AG04450 (cell line): ENCODE results near the gene PPM1N. TPM values are rescaled to one million over a fixed set of nuclear protein-coding genes. Genes with fewer than 3 reads are reported as not detected.

Experiments used
- CTCF ChIA-PET: fragments of 300-600, 350-600 bp; formaldehyde crosslinking; extraction: SDS; loops from one replicate; lab custom pipeline; 2022; ENCODE audit warnings: antibody characterized with exemption, inconsistent platforms; lab: Charles Lee
- POLR2A ChIA-PET: fragments of 350-600 bp; formaldehyde crosslinking; extraction: SDS; loops from one replicate; lab custom pipeline; 2021; ENCODE audit warnings: antibody characterized with exemption, inconsistent platforms; lab: Yijun Ruan, JAX
- DNase-seq: peaks from one replicate; pipeline ENCODE4 v3.0.0-alpha.2; 2011; ENCODE audit warnings: low read depth, low spot score
- H3K27ac ChIP-seq: one replicate; pipeline ENCODE4 v1.5.1; 2012; ENCODE audit warnings: low read depth, low read length, control low read depth
- H3K27me3 ChIP-seq: one replicate; pipeline ENCODE4 v1.6.0; 2012; ENCODE audit warnings: low read length; ENCODE audit not compliant: control insufficient read depth, insufficient read depth
- H3K4me3 ChIP-seq: 2 replicates; pipeline ENCODE4 v1.5.1; 2011; ENCODE audit warnings: mild to moderate bottlenecking, low read depth, low read length, control low read depth
- H3K9me3 ChIP-seq: 2 replicates; pipeline ENCODE4 v1.5.1; 2012; ENCODE audit warnings: low read length; ENCODE audit not compliant: control insufficient read depth, insufficient read depth
- polyA plus RNA-seq: library from polyadenylated mRNA; depleted of rRNA; stranded (reverse); fragments of >200 nt; gene quantifications from 2 replicates; pipeline ENCODE4 v1.2.3, GENCODE V29; 2011
- TF ChIP-seq, protein P1 (sequence below): IDR thresholded peaks from 2 replicates; pipeline ENCODE4 v1.5.1; 2011; ENCODE audit warnings: low read depth, low read length, control low read depth, inconsistent platforms

The PPM1N gene
- polyA plus RNA-seq, 1 experiment = 1.5 TPM

DNA sequence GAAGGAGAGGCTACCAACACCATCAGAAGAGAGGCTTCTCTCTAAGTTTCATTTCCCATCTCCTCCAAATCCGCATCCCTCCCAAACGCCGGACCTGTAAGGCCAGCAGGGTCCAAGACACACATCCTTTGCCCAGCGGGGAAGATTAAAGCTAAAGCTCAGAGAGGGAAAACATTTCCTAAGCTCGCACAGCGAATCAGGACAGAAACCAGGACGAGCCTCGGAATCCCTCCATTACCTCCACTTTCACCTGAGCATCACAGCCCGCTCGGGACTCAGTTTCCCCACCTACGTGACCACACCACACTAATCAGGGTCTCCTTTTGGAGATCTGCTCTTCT, 31.2 kb upstream of the PPM1N start:
- TF ChIP-seq, protein P1, sequence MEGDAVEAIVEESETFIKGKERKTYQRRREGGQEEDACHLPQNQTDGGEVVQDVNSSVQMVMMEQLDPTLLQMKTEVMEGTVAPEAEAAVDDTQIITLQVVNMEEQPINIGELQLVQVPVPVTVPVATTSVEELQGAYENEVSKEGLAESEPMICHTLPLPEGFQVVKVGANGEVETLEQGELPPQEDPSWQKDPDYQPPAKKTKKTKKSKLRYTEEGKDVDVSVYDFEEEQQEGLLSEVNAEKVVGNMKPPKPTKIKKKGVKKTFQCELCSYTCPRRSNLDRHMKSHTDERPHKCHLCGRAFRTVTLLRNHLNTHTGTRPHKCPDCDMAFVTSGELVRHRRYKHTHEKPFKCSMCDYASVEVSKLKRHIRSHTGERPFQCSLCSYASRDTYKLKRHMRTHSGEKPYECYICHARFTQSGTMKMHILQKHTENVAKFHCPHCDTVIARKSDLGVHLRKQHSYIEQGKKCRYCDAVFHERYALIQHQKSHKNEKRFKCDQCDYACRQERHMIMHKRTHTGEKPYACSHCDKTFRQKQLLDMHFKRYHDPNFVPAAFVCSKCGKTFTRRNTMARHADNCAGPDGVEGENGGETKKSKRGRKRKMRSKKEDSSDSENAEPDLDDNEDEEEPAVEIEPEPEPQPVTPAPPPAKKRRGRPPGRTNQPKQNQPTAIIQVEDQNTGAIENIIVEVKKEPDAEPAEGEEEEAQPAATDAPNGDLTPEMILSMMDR = no peak
- no peak for DNase-seq
- POLR2A ChIA-PET = interaction anchor here (0.6 to 2.3 kb wide), 5 partner anchors 11 to 28 kb away, joined by 3 to 32 read pairs (median 5); no protein-coding TSS in a partner anchor
- CTCF ChIA-PET = interaction anchor here (0.9 to 5.0 kb wide), 6 partner anchors 10 to 227 kb away, joined by 3 to 36 read pairs (median 7); no protein-coding TSS in a partner anchor
- H3K27me3 ChIP-seq = no peaks in the 10 kb centered on the region
- peak overlapping the region; percentile 90 for H3K27ac ChIP-seq
- H3K9me3 ChIP-seq = no peaks in the 10 kb centered on the region; the same call in 1 of the 2 replicates
- peak overlapping the region; percentile 61 for H3K4me3 ChIP-seq

DNA sequence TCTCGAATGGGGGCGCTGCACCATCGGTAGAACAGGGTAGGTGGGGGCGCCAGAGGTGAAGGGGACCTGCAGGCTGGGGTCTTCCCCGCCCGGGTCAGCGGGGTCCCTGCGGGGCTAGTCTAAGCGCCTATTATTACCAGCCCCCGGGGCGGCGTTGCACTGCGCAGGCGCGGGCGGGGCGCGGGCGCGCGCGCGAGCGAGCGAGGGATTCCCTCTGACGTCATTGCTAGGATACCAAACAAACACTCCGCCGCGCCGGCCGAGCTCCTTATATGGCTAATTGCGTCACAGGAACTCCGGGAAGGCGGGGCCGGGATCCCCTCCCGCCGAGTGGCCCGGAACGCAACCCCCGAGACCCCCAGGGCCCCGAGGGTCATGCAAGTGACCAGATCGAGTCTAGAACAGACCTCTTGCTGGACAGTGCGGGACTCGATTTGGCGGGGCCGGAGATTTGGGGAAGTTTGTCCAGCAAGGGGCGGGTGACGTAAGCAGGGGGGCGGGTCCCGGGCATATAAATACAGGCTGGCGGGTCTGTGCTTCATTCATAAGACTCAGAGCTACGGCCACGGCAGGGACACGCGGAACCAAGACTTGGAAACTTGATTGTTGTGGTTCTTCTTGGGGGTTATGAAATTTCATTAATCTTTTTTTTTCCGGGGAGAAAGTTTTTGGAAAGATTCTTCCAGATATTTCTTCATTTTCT, 30.6 kb upstream of the PPM1N start, which contains the start of gene FOSB:
FOSB (plus strand) TSS at position 541 of the 703 bp plus-strand sequence. CDS start 591 bp downstream, outside the sequence.
- peak; percentile 87 for DNase-seq
- TF ChIP-seq, protein P1 = peak; percentile 23
- ChIA-PET POLR2A (interaction anchor here (0.6 to 2.8 kb wide), 8 partner anchors 11 to 714 kb away, joined by 3 to 32 read pairs (median 6); no protein-coding TSS in a partner anchor), CTCF (interaction anchor here (0.9 to 5.0 kb wide), 6 partner anchors 11 to 226 kb away, joined by 3 to 36 read pairs (median 7); no protein-coding TSS in a partner anchor)
- Histone ChIP-seq H3K4me3 (peak within 1 kb of the TSS; percentile 96), H3K27me3 (no peaks in the 10 kb centered on the region), H3K27ac (peak within 1 kb of the TSS; percentile 92), H3K9me3 (no peaks in the 10 kb centered on the region; the same call in 1 of the 2 replicates)

DNA sequence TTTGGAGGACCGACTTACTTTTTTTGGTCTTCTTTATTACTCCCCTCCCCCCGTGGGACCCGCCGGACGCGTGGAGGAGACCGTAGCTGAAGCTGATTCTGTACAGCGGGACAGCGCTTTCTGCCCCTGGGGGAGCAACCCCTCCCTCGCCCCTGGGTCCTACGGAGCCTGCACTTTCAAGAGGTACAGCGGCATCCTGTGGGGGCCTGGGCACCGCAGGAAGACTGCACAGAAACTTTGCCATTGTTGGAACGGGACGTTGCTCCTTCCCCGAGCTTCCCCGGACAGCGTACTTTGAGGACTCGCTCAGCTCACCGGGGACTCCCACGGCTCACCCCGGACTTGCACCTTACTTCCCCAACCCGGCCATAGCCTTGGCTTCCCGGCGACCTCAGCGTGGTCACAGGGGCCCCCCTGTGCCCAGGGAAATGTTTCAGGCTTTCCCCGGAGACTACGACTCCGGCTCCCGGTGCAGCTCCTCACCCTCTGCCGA, 30.0 kb upstream of the PPM1N start:
- Histone ChIP-seq H3K9me3 (no peaks in the 10 kb centered on the region; the same call in 1 of the 2 replicates), H3K27me3 (no peaks in the 10 kb centered on the region), H3K4me3 (peak overlapping the region; percentile 96), H3K27ac (peak overlapping the region; percentile 92)
- DNase-seq = no peak
- CTCF ChIA-PET = interaction anchor here (1.0 to 5.0 kb wide), 5 partner anchors 11 to 226 kb away, joined by 3 to 36 read pairs (median 9); no protein-coding TSS in a partner anchor
- POLR2A ChIA-PET = interaction anchor here (0.6 to 2.8 kb wide), 6 partner anchors 10 to 713 kb away, joined by 3 to 32 read pairs (median 8); no protein-coding TSS in a partner anchor
- TF ChIP-seq, protein P1 = peak; percentile 16; the same call in 1 of the 2 replicates

DNA sequence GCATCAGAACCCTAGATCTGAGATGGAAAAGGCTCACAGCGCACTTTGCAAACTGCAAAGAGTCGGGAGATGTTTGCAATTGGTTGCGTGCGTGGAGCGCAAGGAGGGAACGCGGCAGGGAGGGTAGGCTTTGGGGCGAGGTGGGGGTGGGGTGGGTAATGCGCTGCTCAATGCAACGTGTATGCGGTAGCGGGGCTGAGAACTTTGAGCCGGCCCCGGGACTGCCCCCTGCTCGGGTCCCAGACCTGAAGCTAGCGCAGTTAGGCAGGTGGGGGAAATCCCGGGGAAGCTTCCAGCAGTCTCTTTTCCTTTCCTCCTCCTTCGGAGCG, 29.5 kb upstream of the PPM1N start:
- no peak for DNase-seq
- TF ChIP-seq, protein P1 = no peak
- CTCF ChIA-PET = interaction anchor here (1.1 to 5.0 kb wide), 4 partner anchors 10 to 29 kb away, joined by 4 to 36 read pairs (median 11); no protein-coding TSS in a partner anchor
- H3K27me3 ChIP-seq = no peaks in the 10 kb centered on the region
- POLR2A ChIA-PET = interaction anchor here (0.9 to 2.8 kb wide), 4 partner anchors 10 to 69 kb away, joined by 3 to 22 read pairs (median 12); no protein-coding TSS in a partner anchor
- no peaks in the 10 kb centered on the region; the same call in 1 of the 2 replicates for H3K9me3 ChIP-seq
- H3K4me3 ChIP-seq = peak overlapping the region; percentile 96
- H3K27ac ChIP-seq = peak overlapping the region; percentile 92
